Naive thymus-derived CD4-positive, alpha-beta T cell (primary cell): ENCODE measurements around the gene OSM. TPM values are rescaled to one million over a fixed set of nuclear protein-coding genes. Genes with fewer than 3 reads are reported as not detected.

Source experiments
- ATAC-seq: fragments of 150-1000 bp; cut with Tn5 transposase; 2 replicates; pipeline ENCODE4 v1.10.0; 2021; ENCODE audit warnings: mild to moderate bottlenecking, moderate library complexity
- CTCF ChIA-PET: fragments of 350-600 bp; sonication (Branson Sonifier 250); formaldehyde crosslinking; loops from one replicate; lab custom pipeline; 2021; ENCODE audit warnings: antibody characterized with exemption; lab: Charles Lee
- POLR2A ChIA-PET: fragments of 350-600 bp; sonication (Branson Sonifier 250); formaldehyde crosslinking; loops from one replicate; lab custom pipeline; 2021; ENCODE audit warnings: antibody characterized with exemption, inconsistent platforms; lab: Charles Lee
- DNase-seq, 9 donors: peaks; one replicate each; pipeline versions ENCODE4 v3.0.0 to v3.0.0-alpha.2; 2020 to 2022; ENCODE audit warnings: mixed read lengths in 1 of 9
- H3K27ac ChIP-seq: one replicate; pipeline ENCODE4 v1.7.0; 2013; ENCODE audit warnings: mild to moderate bottlenecking, low read depth, low read length, moderate library complexity
- H3K27me3 ChIP-seq, 2 donors: one replicate each; pipeline ENCODE4 v1.7.0; 2013; ENCODE audit warnings: low read length in 2 of 2, mild to moderate bottlenecking in 2 of 2, moderate library complexity in 2 of 2; ENCODE audit not compliant: control insufficient read depth in 2 of 2, insufficient read depth in 2 of 2
- H3K36me3 ChIP-seq, 3 experiments: 1 replicate in 2 of 3; 2 replicates in 1 of 3; pipeline ENCODE4 v1.7.0; 2013; ENCODE audit warnings: low read length in 3 of 3, mild to moderate bottlenecking in 3 of 3, moderate library complexity in 1 of 3; ENCODE audit not compliant: insufficient read depth in 3 of 3, control insufficient read depth in 2 of 3
- H3K4me1 ChIP-seq, 2 donors: one replicate each; pipeline ENCODE4 v1.7.0; 2013; ENCODE audit warnings: low read length in 2 of 2, mild to moderate bottlenecking in 2 of 2, moderate library complexity in 1 of 2; ENCODE audit not compliant: control insufficient read depth in 2 of 2, insufficient read depth in 2 of 2
- H3K4me3 ChIP-seq: 2 replicates; pipeline ENCODE4 v1.7.0; 2013; ENCODE audit warnings: mild to moderate bottlenecking, low read length
- H3K9me3 ChIP-seq, 3 experiments: 1 replicate in 2 of 3; 2 replicates in 1 of 3; pipeline ENCODE4 v1.7.0; 2013; ENCODE audit warnings: low read length in 3 of 3; ENCODE audit not compliant: control insufficient read depth in 2 of 3
- H3K27ac Mint-ChIP-seq, 9 donors: one replicate each; pipeline ENCODE4 v1.8.0; 2020 to 2022; ENCODE audit warnings: mixed read lengths in 9 of 9, mild to moderate bottlenecking in 8 of 9, moderate library complexity in 5 of 9, inconsistent platforms in 2 of 9
- H3K27me3 Mint-ChIP-seq, 5 donors: one replicate each; pipeline ENCODE4 v1.8.0; 2021 to 2022; ENCODE audit warnings: mixed read lengths in 5 of 5, mild to moderate bottlenecking in 1 of 5
- H3K36me3 Mint-ChIP-seq, 5 donors: one replicate each; pipeline ENCODE4 v1.8.0; 2020 to 2022; ENCODE audit warnings: mixed read lengths in 5 of 5, mild to moderate bottlenecking in 3 of 5, inconsistent platforms in 1 of 5
- H3K4me1 Mint-ChIP-seq, 7 donors: one replicate each; pipeline ENCODE4 v1.8.0; 2020 to 2022; ENCODE audit warnings: mixed read lengths in 7 of 7, mild to moderate bottlenecking in 3 of 7, inconsistent platforms in 1 of 7
- H3K4me3 Mint-ChIP-seq, 10 donors: one replicate each; pipeline ENCODE4 v1.8.0; 2020 to 2022; ENCODE audit warnings: mild to moderate bottlenecking in 10 of 10, mixed read lengths in 10 of 10, moderate library complexity in 6 of 10, inconsistent platforms in 2 of 10
- H3K9me3 Mint-ChIP-seq, 11 donors: one replicate each; pipeline ENCODE4 v1.8.0; 2020 to 2022; ENCODE audit warnings: mixed read lengths in 11 of 11, mild to moderate bottlenecking in 4 of 11, inconsistent platforms in 1 of 11, moderate library complexity in 1 of 11
- intact Hi-C, 2 donors: fragments of 100-400 bp; cut with micrococcal nuclease; formaldehyde crosslinking; loops; one replicate each; pipeline ENCODE4 v1.15.1; 2023
- polyA plus RNA-seq, 2 donors: library from polyadenylated mRNA; unstranded; fragments of 300-500 nt; fragmentation: Illumina TruSeq; gene quantifications; one replicate each; pipeline ENCODE4 v1.2.3, GENCODE V29; 2021
- total RNA-seq, 6 experiments: library from RNA in 5 of 6; stranded (reverse) in 5 of 6; gene quantifications; 1 replicate in 5 of 6; 2 replicates in 1 of 6; pipeline ENCODE4 v1.2.3 and lab custom pipeline; 2021 to 2026

Gene OSM
- total and polyA plus RNA-seq, 7 experiments from 2014 or later = 0.49 to 158 (median 6.3) TPM

DNA sequence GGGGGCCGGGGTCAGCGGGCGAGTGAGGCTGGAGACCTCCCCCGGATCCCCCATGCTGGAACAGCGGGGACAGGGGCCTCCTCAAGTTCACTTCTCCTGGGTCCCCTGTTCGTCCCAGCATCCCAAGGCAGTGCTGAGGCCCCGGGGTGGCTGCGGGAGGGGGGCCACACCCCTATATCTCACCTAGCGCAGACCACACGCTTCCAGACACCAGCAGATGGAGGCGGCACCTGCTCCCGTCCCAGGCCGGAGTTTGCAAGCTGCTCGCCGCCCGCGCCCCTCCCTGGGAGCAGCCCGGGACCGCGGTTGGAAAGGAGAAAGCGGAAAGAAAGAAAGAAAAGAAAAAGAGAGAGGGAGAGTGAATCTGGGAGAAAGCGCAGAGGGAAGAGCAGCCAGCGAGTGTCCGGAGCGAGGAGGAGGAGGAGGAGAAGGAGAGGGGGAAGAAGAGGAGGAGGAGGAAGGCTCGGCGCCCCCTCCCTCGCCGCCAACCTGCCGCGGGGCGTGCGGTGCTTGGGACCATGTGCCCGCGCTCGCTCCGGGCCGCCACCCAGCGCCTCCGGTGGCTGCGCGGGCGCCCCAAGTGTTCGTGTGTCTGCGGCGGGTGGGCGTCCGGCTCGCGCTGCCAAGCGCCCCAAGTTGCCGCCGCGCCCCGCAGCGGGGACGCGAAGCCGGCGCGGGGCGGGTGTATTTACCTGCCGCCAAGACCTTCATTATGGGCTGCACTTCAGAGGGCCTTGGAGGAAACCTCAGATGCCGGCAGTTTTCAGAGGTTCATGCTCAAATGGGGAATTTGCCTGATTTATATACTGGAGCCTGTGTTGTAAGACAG is 20.5 kb downstream of the OSM start, which contains the start of gene LIF:
TSS of gene LIF (minus strand) at position 775 of the 829 bp plus-strand sequence. CDS start at position 711, 64 bp downstream.
- peak within 1 kb of the TSS; percentile 58 for H3K4me3 ChIP-seq
- DNase-seq (peak; percentile 30 to 77 (median 50)), ATAC-seq (peak; percentile 85)
- H3K27me3 ChIP-seq = no peaks in the 10 kb centered on the region
- intact Hi-C loops = loop anchor here (1.0 to 2.0 kb wide), 5 partner anchors 21 to 138 kb away; no protein-coding TSS in a partner anchor
- peaks cover 6 to 67% (median 26%) of the 10 kb centered on the region in 7 donors for H3K4me1 Mint-ChIP-seq
- peak within 1 kb of the TSS; percentile 22 for H3K27ac ChIP-seq
- no peaks in the 10 kb centered on the region for H3K36me3 ChIP-seq
- peaks cover 0 to 37% (median 6%) of the 10 kb centered on the region in 5 donors for H3K27me3 Mint-ChIP-seq
- POLR2A ChIA-PET = no interaction called here
- H3K4me3 Mint-ChIP-seq = peak within 1 kb of the TSS; percentile 77 to 97 (median 86)
- peaks cover 0 to 41% (median 0%) of the 10 kb centered on the region in 5 donors for H3K36me3 Mint-ChIP-seq
- H3K9me3 ChIP-seq = no peaks in the 10 kb centered on the region
- H3K27ac Mint-ChIP-seq = peak within 1 kb of the TSS in 4 of 9 donors; percentile 30 to 99 (median 52)
- no peaks in the 10 kb centered on the region for H3K9me3 Mint-ChIP-seq
- H3K4me1 ChIP-seq = peaks cover 0 to 18% of the 10 kb centered on the region in 2 donors
- CTCF ChIA-PET = interaction anchor here (0.7 kb wide), 1 partner anchor 138 kb away, joined by 3 read pairs; no protein-coding TSS in a partner anchor

DNA sequence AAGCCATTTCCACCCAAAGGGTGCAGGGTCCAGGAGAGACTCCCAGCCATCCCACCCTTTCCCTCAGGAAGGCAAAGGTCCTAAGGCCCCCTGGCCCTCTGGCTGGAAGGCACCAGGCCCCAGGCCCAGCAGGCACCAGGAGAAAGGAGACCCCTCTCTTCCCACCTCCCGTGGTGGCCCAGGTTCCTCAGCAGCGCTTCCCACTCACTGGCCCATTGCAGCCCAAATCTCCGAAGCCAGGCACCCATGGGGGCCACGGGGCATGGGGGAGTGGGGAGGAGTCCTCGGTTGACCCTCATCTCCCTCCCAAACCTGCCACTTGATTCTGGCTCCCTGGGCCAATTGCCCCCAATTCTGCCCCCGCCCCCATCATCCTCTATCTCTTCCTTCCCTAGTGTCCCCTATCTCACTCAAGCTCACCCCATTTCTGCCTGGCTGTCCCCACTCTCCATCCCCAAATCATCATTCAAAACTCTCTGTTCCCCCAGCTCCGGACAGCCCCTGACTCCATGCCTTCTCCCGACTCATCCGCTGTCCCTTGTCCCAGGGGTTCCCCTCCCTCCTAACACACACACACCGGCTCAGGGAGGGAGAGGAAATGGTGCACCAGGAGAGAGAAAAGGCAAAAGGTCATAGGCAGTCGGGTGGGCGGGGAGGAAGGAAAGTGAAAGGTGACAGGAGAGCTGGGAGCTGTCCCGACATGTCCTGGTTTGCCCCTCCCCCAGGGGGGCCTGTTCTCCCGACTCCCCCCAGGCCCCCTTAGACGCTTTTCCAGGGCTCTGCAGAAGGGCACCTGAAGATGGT is 21.3 kb downstream of the OSM start:
- peak in 1 of 9 donors; percentile 57 for DNase-seq
- peak overlapping the region in 2 of 9 donors; percentile 53 to 99 for H3K27ac Mint-ChIP-seq
- peak overlapping the region in 9 of 10 donors; percentile 60 to 97 (median 86) for H3K4me3 Mint-ChIP-seq
- H3K36me3 Mint-ChIP-seq = peaks cover 0 to 48% (median 0%) of the 10 kb centered on the region in 5 donors
- Histone ChIP-seq H3K27me3 (no peaks in the 10 kb centered on the region), H3K4me3 (peak overlapping the region; percentile 58), H3K36me3 (no peaks in the 10 kb centered on the region), H3K27ac (no peak overlapping the region), H3K4me1 (peaks cover 0 to 18% of the 10 kb centered on the region in 2 donors), H3K9me3 (no peaks in the 10 kb centered on the region)
- intact Hi-C loops = no loop called here
- H3K4me1 Mint-ChIP-seq = peaks cover 6 to 75% (median 26%) of the 10 kb centered on the region in 7 donors
- H3K27me3 Mint-ChIP-seq = peaks cover 0 to 37% (median 6%) of the 10 kb centered on the region in 5 donors
- no peaks in the 10 kb centered on the region for H3K9me3 Mint-ChIP-seq
- POLR2A ChIA-PET = interaction anchor here (0.5 kb wide), 1 partner anchor 27 kb away, joined by 3 read pairs; no protein-coding TSS in a partner anchor
- CTCF ChIA-PET = interaction anchor here (0.7 kb wide), 1 partner anchor 137 kb away, joined by 3 read pairs; no protein-coding TSS in a partner anchor
- ATAC-seq = no peak

DNA sequence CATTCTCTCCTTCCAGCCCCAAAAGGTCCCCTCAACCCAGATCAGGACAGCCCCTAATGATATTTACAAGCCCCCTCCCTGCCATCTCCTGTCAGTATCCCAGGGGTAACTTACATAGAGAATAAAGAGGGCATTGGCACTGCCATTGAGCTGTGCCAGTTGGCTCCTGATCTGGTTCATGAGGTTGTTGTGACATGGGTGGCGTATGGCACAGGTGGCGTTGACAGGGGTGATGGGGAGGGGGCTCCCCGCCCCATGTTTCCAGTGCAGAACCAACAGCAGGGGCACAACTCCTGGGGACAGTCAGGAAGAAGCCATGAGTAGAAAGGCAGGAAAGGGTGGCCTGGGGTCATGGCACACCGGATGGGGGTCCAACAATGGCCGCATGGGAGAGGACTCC is 22.0 kb downstream of the OSM start:
- CTCF ChIA-PET = no interaction called here
- Mint-ChIP-seq H3K4me1 (peaks cover 6 to 73% (median 24%) of the 10 kb centered on the region in 7 donors), H3K27ac (peak overlapping the region in 2 of 9 donors; percentile 47 to 99)

DNA sequence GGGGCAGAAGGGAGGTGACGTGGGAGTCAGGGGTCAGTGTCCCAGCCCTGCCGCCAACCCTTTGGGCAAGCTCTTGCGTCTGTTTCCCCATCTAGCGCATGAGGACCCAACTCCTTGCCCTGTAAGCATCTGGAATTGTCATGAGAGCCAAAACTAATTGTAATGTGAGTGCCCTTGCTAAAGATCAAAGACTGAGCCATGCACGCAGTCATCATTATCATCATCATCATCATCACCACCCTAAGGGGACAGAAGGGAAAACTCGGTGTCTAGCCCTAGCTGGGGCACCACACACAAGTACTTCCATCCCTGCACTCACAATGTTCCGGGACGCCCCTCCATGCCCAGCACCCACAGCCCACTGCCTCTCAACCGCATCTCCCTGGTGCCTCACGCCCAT is 22.6 kb downstream of the OSM start:
- H3K9me3 Mint-ChIP-seq = no peaks in the 10 kb centered on the region
- Histone ChIP-seq H3K27ac (no peak overlapping the region), H3K4me3 (no peak overlapping the region), H3K9me3 (no peaks in the 10 kb centered on the region), H3K27me3 (no peaks in the 10 kb centered on the region), H3K4me1 (peaks cover 0 to 18% of the 10 kb centered on the region in 2 donors), H3K36me3 (no peaks in the 10 kb centered on the region)
- peak overlapping the region in 1 of 9 donors; percentile 99 for H3K27ac Mint-ChIP-seq
- peaks cover 6 to 77% (median 21%) of the 10 kb centered on the region in 7 donors for H3K4me1 Mint-ChIP-seq
- peaks cover 0 to 51% (median 0%) of the 10 kb centered on the region in 5 donors for H3K36me3 Mint-ChIP-seq
- peak overlapping the region in 3 of 10 donors; percentile 33 to 97 (median 39) for H3K4me3 Mint-ChIP-seq
- ATAC-seq (no peak), DNase-seq (no peak)
- H3K27me3 Mint-ChIP-seq = peaks cover 0 to 37% (median 6%) of the 10 kb centered on the region in 5 donors
- ChIA-PET POLR2A (no interaction called here), CTCF (no interaction called here)
- intact Hi-C loops = no loop called here

More for the DNA sequence above, 22.0 kb downstream of the OSM start:
- H3K9me3 ChIP-seq = no peaks in the 10 kb centered on the region
- H3K4me3 Mint-ChIP-seq = peak overlapping the region in 8 of 10 donors; percentile 10 to 97 (median 62)
- H3K4me3 ChIP-seq = no peak overlapping the region
- no peaks in the 10 kb centered on the region for H3K9me3 Mint-ChIP-seq
- H3K27me3 ChIP-seq = no peaks in the 10 kb centered on the region
- H3K4me1 ChIP-seq = peaks cover 0 to 18% of the 10 kb centered on the region in 2 donors
- H3K27ac ChIP-seq = no peak overlapping the region
- DNase-seq (no peak), ATAC-seq (no peak)
- intact Hi-C loops = no loop called here
- POLR2A ChIA-PET = interaction anchor here (0.5 kb wide), 1 partner anchor 26 kb away, joined by 3 read pairs; no protein-coding TSS in a partner anchor
- peaks cover 0 to 37% (median 6%) of the 10 kb centered on the region in 5 donors for H3K27me3 Mint-ChIP-seq
- H3K36me3 ChIP-seq = no peaks in the 10 kb centered on the region
- H3K36me3 Mint-ChIP-seq = peaks cover 0 to 49% (median 0%) of the 10 kb centered on the region in 5 donors

DNA sequence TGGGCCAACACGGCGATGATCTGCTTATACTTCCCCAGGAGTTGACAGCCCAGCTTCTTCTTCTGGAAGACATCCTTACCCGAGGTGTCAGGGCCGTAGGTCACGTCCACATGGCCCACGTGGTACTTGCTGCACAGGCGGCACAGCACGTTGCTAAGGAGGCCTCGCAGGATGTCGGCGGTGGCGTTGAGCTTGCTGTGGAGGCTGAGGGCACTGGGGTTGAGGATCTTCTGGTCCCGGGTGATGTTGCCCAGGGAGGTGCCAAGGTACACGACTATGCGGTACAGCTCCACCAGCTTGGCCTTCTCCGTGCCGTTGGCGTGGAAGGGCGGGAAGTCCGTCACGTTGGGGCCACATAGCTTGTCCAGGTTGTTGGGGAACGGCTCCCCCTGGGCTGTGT is 23.0 kb downstream of the OSM start:
- no peaks in the 10 kb centered on the region for H3K9me3 ChIP-seq
- no peak for ATAC-seq
- H3K27ac Mint-ChIP-seq = peak overlapping the region in 1 of 9 donors; percentile 99
- DNase-seq = no peak
- H3K4me1 Mint-ChIP-seq = peaks cover 6 to 80% (median 20%) of the 10 kb centered on the region in 7 donors
- H3K27me3 Mint-ChIP-seq = peaks cover 0 to 36% (median 5%) of the 10 kb centered on the region in 5 donors
- CTCF ChIA-PET = no interaction called here
- POLR2A ChIA-PET = no interaction called here
- H3K4me3 Mint-ChIP-seq = peak overlapping the region in 1 of 10 donors; percentile 97
- intact Hi-C loops = no loop called here
- H3K36me3 ChIP-seq = no peaks in the 10 kb centered on the region
- H3K4me3 ChIP-seq = no peak overlapping the region
- H3K4me1 ChIP-seq = peaks cover 0 to 18% of the 10 kb centered on the region in 2 donors
- H3K9me3 Mint-ChIP-seq = no peaks in the 10 kb centered on the region
- H3K27ac ChIP-seq = no peak overlapping the region
- H3K36me3 Mint-ChIP-seq = peaks cover 0 to 55% (median 0%) of the 10 kb centered on the region in 5 donors
- H3K27me3 ChIP-seq = no peaks in the 10 kb centered on the region
